RWPE2 (cell line): ENCODE data around the gene USP9Y.
A peak's percentile ranks its signal among the peaks of the same experiment; 100 is the strongest.

Source experiments
- ATAC-seq: fragments of 200-7000 bp; cut with Tn5 transposase; 3 replicates; pipeline ENCODE4 v1.9.1; 2021; ENCODE audit warnings: low read depth
- DNase-seq: peaks from one replicate; pipeline ENCODE4 v3.0.0-alpha.2; 2020; ENCODE audit warnings: low spot score
- H3K27ac ChIP-seq: fragments of 450-650 bp; 2 replicates; pipeline ENCODE4 v1.5.1; 2017; ENCODE audit warnings: mild to moderate bottlenecking; ENCODE audit not compliant: poor library complexity, severe bottlenecking
- H3K27me3 ChIP-seq: fragments of 250-450 bp; sonication (Bioruptor Pico); 2 replicates; pipeline ENCODE4 v1.5.1; 2021; ENCODE audit warnings: mild to moderate bottlenecking, moderate library complexity; ENCODE audit not compliant: insufficient read depth, poor library complexity, severe bottlenecking
- H3K36me3 ChIP-seq: fragments of 250-450 bp; sonication (Bioruptor Pico); 2 replicates; pipeline ENCODE4 v1.5.1; 2020; ENCODE audit warnings: low read depth, mild to moderate bottlenecking, moderate library complexity
- H3K4me1 ChIP-seq: fragments of 250-450 bp; sonication (Bioruptor Pico); 2 replicates; pipeline ENCODE4 v1.5.1; 2021; ENCODE audit warnings: mild to moderate bottlenecking, moderate library complexity; ENCODE audit not compliant: insufficient read depth, poor library complexity, severe bottlenecking
- H3K4me3 ChIP-seq: fragments of 250-450 bp; sonication (Bioruptor Pico); 2 replicates; pipeline ENCODE4 v1.5.1; 2021; ENCODE audit warnings: mild to moderate bottlenecking, moderate library complexity; ENCODE audit not compliant: severe bottlenecking
- H3K9me3 ChIP-seq: fragments of 250-450 bp; sonication (Bioruptor Pico); 2 replicates; pipeline ENCODE4 v1.5.1; 2021; ENCODE audit warnings: mild to moderate bottlenecking, moderate library complexity; ENCODE audit not compliant: severe bottlenecking
- CTCF ChIP-seq: fragments of 450-650 bp; IDR thresholded peaks from one replicate; pipeline ENCODE4 v1.5.1; 2017; ENCODE audit warnings: mild to moderate bottlenecking, moderate library complexity; ENCODE audit not compliant: poor library complexity, severe bottlenecking

The USP9Y gene

GRCh38 chrY:12841368-12841767 is 140.3 kb downstream of the USP9Y start:
- Histone ChIP-seq H3K4me3 (no peak overlapping the region), H3K27me3 (no peaks in the 10 kb centered on the region), H3K36me3 (peaks cover 100% of the 10 kb centered on the region), H3K4me1 (no peaks in the 10 kb centered on the region), H3K27ac (no peak overlapping the region), H3K9me3 (no peaks in the 10 kb centered on the region)
- ATAC-seq (0 out of 3 replicates have a peak, but pooled peaks have one; percentile 36), DNase-seq (no peak)
- no peak for TF ChIP-seq CTCF

GRCh38 chrY:12846793-12847192 is 145.8 kb downstream of the USP9Y start:
- Histone ChIP-seq H3K4me3 (no peak overlapping the region), H3K36me3 (peaks cover 75% of the 10 kb centered on the region), H3K9me3 (no peaks in the 10 kb centered on the region), H3K27me3 (no peaks in the 10 kb centered on the region), H3K4me1 (no peaks in the 10 kb centered on the region), H3K27ac (no peak overlapping the region)
- ATAC-seq (no peak), DNase-seq (no peak)
- TF ChIP-seq CTCF: no peak

GRCh38 chrY:12855791-12856275 is 154.8 kb downstream of the USP9Y start:
- Histone ChIP-seq H3K9me3 (no peaks in the 10 kb centered on the region), H3K36me3 (peaks cover 85% of the 10 kb centered on the region), H3K4me1 (no peaks in the 10 kb centered on the region), H3K27me3 (no peaks in the 10 kb centered on the region), H3K4me3 (no peak overlapping the region), H3K27ac (no peak overlapping the region)
- no peak for DNase-seq
- TF ChIP-seq CTCF: no peak
- ATAC-seq: no peak

- TF ChIP-seq CTCF: no peak
- ATAC-seq (no peak), DNase-seq (no peak)
- no peaks in the 10 kb centered on the region for H3K27me3 ChIP-seq
- H3K4me1 ChIP-seq: no peaks in the 10 kb centered on the region
- H3K4me3 ChIP-seq: no peak overlapping the region
- H3K36me3 ChIP-seq: peaks cover 3% of the 10 kb centered on the region; the same call in 1 of the 2 replicates
- H3K27ac ChIP-seq: no peak overlapping the region
- H3K9me3 ChIP-seq: no peaks in the 10 kb centered on the region
These were observed 166.9 kb downstream of the USP9Y start for GRCh38 chrY:12867960-12868359.

GRCh38 chrY:12896973-12897372 is 195.9 kb downstream of the USP9Y start:
- H3K9me3 ChIP-seq: no peaks in the 10 kb centered on the region
- no peak for DNase-seq
- TF ChIP-seq CTCF: no peak
- H3K4me3 ChIP-seq: no peak overlapping the region
- no peaks in the 10 kb centered on the region for H3K27me3 ChIP-seq
- H3K4me1 ChIP-seq: no peaks in the 10 kb centered on the region
- H3K27ac ChIP-seq: no peak overlapping the region
- H3K36me3 ChIP-seq: no peaks in the 10 kb centered on the region
- no peak; the same call in 2 of the 3 replicates for ATAC-seq
